ENCODE measurements around the gene OR5M11. TPM values are rescaled to one million over a fixed set of nuclear protein-coding genes. Genes with fewer than 3 reads are reported as not detected.

Gene OR5M11
- not detected in 2 replicates for total RNA-seq

DNA sequence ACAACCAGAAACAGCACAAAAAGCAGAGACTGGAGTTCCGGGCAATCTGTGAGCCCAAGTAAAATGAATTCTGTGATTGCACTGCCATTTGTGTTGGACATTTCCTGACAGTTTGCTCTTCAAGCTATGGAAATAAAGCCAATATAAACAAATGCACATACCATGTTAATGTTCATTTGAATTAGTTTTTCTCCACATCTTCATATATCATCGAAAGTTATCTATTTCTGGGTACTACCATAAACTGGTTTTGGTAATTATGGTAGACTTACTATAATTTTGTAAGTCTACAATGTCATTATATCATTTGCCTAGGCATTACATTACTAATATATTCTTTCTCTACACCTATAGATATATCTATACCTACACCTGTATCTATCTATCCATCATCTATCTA, at the start of gene OR5M11:
TSS of gene OR5M11 (minus strand) at position 101 of the 400 bp plus-strand sequence. CDS start at position 101, 0 bp downstream.

DNA sequence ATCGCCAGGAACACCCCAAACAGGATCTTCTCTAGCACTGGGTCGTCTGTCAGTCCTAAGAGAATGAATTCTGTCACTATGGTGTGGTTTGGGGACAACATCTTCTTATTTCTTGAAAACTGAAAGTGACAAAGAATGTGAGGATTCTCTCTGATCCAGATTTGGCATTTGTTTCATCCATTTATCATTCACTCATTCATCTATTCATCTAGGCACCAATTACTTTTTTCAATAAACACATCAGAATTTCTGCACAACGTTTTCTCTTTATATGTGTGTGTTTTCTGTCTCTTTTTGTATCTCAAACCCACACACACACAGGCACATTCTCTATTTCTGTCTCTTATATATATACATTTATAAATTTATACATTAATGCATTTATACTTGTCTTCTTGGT, 34.6 kb upstream of the OR5M11 start, which contains the start of gene OR5M10:
TSS of gene OR5M10 (minus strand) at position 101 of the 400 bp plus-strand sequence. CDS start at position 101, 0 bp downstream.

Other genes with a start within 250 kb of the OR5M11 start
- not detected in 2 replicates for gene OR8K3, start 228.1 kb downstream of the OR5M11 start, total RNA-seq
- gene OR8K1, start 197.2 kb downstream of the OR5M11 start, total RNA-seq, result not detected in 2 replicates
- not detected in 2 replicates for gene OR8J1, start 189.0 kb downstream of the OR5M11 start, total RNA-seq
- not detected in 2 replicates for gene OR8U1, start 167.6 kb downstream of the OR5M11 start, total RNA-seq
- gene OR5AL1, start 130.6 kb downstream of the OR5M11 start, total RNA-seq, result not detected in 2 replicates
- not detected in 2 replicates for gene OR5M3, start 69.9 kb downstream of the OR5M11 start, total RNA-seq
- not detected in 2 replicates for gene OR5M8, start 51.9 kb downstream of the OR5M11 start, total RNA-seq
- not detected in 2 replicates for gene OR5M10, start 34.5 kb upstream of the OR5M11 start, total RNA-seq
- not detected in 2 replicates for gene OR5M1, start 71.6 kb upstream of the OR5M11 start, total RNA-seq
- not detected in 2 replicates for gene OR5AP2, start 99.2 kb upstream of the OR5M11 start, total RNA-seq
- not detected in 2 replicates for gene OR5AR1, start 120.4 kb upstream of the OR5M11 start, total RNA-seq
- gene OR9G1, start 155.8 kb upstream of the OR5M11 start, total RNA-seq, result not detected in 2 replicates
- not detected in 2 replicates for gene OR9G4, start 205.4 kb upstream of the OR5M11 start, total RNA-seq